HEK293T (cell line): ENCODE measurements around the gene SERGEF.

Source experiments
- CTCF ChIA-PET: fragments of 350-600 bp; formaldehyde crosslinking; extraction: SDS; loops from one replicate; lab custom pipeline; 2021; ENCODE audit warnings: antibody characterized with exemption, inconsistent platforms; lab: Yijun Ruan, JAX
- POLR2A ChIA-PET: fragments of 350-600 bp; formaldehyde crosslinking; extraction: SDS; loops from one replicate; lab custom pipeline; 2020; ENCODE audit warnings: antibody characterized with exemption, inconsistent platforms; lab: Yijun Ruan, JAX
- DNase-seq: peaks from one replicate; pipeline ENCODE4 v3.0.0; 2012; ENCODE audit warnings: mixed read lengths; ENCODE audit errors: extremely low spot score
- ARNT ChIP-seq: fragments of 450-650 bp; IDR thresholded peaks from 2 replicates; pipeline ENCODE4 v1.6.1; 2017; ENCODE audit warnings: mild to moderate bottlenecking
- BHLHE40 ChIP-seq: fragments of 450-650 bp; IDR thresholded peaks from 2 replicates; pipeline ENCODE4 v1.6.1; 2016; ENCODE audit warnings: mild to moderate bottlenecking, moderate library complexity, borderline replicate concordance
- CTBP1 ChIP-seq: fragments of 450-650 bp; IDR thresholded peaks from 2 replicates; pipeline ENCODE4 v1.6.1; 2016; ENCODE audit warnings: borderline replicate concordance
- ELF4 ChIP-seq: fragments of 450-650 bp; IDR thresholded peaks from 2 replicates; pipeline ENCODE4 v1.6.1; 2017; ENCODE audit warnings: antibody characterized with exemption
- FOXA1 ChIP-seq: fragments of 450-650 bp; IDR thresholded peaks from 2 replicates; pipeline ENCODE4 v1.6.1; 2016; ENCODE audit warnings: mild to moderate bottlenecking
- FOXK2 ChIP-seq: fragments of 450-650 bp; IDR thresholded peaks from 2 replicates; pipeline ENCODE4 v1.6.1; 2016; ENCODE audit warnings: mild to moderate bottlenecking
- FOXM1 ChIP-seq: fragments of 450-650 bp; IDR thresholded peaks from 2 replicates; pipeline ENCODE4 v1.6.1; 2017; ENCODE audit warnings: mild to moderate bottlenecking, borderline replicate concordance
- HDGF ChIP-seq: fragments of 450-650 bp; IDR thresholded peaks from 2 replicates; pipeline ENCODE4 v1.6.1; 2017; ENCODE audit warnings: antibody characterized with exemption, borderline replicate concordance
- L3MBTL2 ChIP-seq: fragments of 450-650 bp; conservative IDR thresholded peaks from 2 replicates; pipeline ENCODE4 v1.6.1; 2016; ENCODE audit warnings: mild to moderate bottlenecking
- LEF1 ChIP-seq: fragments of 450-650 bp; IDR thresholded peaks from 2 replicates; pipeline ENCODE4 v1.6.1; 2017; ENCODE audit warnings: mild to moderate bottlenecking, borderline replicate concordance
- NFRKB ChIP-seq: fragments of 450-650 bp; IDR thresholded peaks from 2 replicates; pipeline ENCODE4 v1.6.1; 2016; ENCODE audit warnings: mild to moderate bottlenecking, moderate library complexity
- PKNOX1 ChIP-seq: fragments of 450-650 bp; IDR thresholded peaks from 2 replicates; pipeline ENCODE4 v1.6.1; 2016
- SP1 ChIP-seq: fragments of 450-650 bp; IDR thresholded peaks from 2 replicates; pipeline ENCODE4 v1.6.1; 2017
- SUZ12 ChIP-seq: fragments of 450-650 bp; IDR thresholded peaks from 2 replicates; pipeline ENCODE4 v1.6.1; 2016; ENCODE audit warnings: mild to moderate bottlenecking
- TARDBP ChIP-seq: fragments of 450-650 bp; IDR thresholded peaks from 2 replicates; pipeline ENCODE4 v1.6.1; 2016
- ZNF384 ChIP-seq: fragments of 450-650 bp; IDR thresholded peaks from 2 replicates; pipeline ENCODE4 v1.6.1; 2016

The SERGEF gene

GRCh38 chr11:17922416-17922788 lies 90.4 kb downstream of the SERGEF start:
- TF ChIP-seq SUZ12 (no peak), FOXK2 (no peak), NFRKB (no peak), ARNT (no peak), HDGF (no peak), LEF1 (no peak), CTBP1 (no peak), PKNOX1 (no peak), L3MBTL2 (no peak), FOXM1 (no peak), TARDBP (no peak), ELF4 (no peak), BHLHE40 (no peak), FOXA1 (no peak), ZNF384 (no peak)
- CTCF ChIA-PET, result interaction anchor here (0.6 to 1.1 kb wide), 3 partner anchors 16 to 193 kb away, joined by 3 to 4 read pairs (median 3); no protein-coding TSS in a partner anchor
- POLR2A ChIA-PET, result no interaction called here
- no peak for DNase-seq

GRCh38 chr11:17921659-17922415 lies 91.0 kb downstream of the SERGEF start:
- no peak for DNase-seq
- ChIA-PET CTCF (interaction anchor here (0.6 to 1.1 kb wide), 3 partner anchors 16 to 193 kb away, joined by 3 to 4 read pairs (median 3); no protein-coding TSS in a partner anchor), POLR2A (no interaction called here)
- no peak for TF ChIP-seq CTBP1
- no peak for TF ChIP-seq HDGF
- no peak for TF ChIP-seq NFRKB
- TF ChIP-seq SUZ12, result no peak
- no peak for TF ChIP-seq BHLHE40
- no peak for TF ChIP-seq LEF1
- TF ChIP-seq ZNF384, result no peak
- TF ChIP-seq SP1, result no peak
- TF ChIP-seq FOXA1, result no peak
- no peak for TF ChIP-seq FOXK2
- TF ChIP-seq PKNOX1, result no peak
- TF ChIP-seq FOXM1, result no peak
- no peak for TF ChIP-seq TARDBP
- TF ChIP-seq ARNT, result no peak
- no peak for TF ChIP-seq ELF4
- no peak for TF ChIP-seq L3MBTL2

- TF ChIP-seq BHLHE40 (no peak), HDGF (no peak), SP1 (no peak), ZNF384 (no peak), TARDBP (no peak), FOXK2 (no peak), CTBP1 (no peak), NFRKB (no peak), ARNT (no peak), L3MBTL2 (no peak), FOXA1 (no peak), ELF4 (no peak), FOXM1 (no peak), LEF1 (no peak), PKNOX1 (no peak), SUZ12 (no peak)
- DNase-seq, result no peak
These were observed 94.7 kb downstream of the SERGEF start for GRCh38 chr11:17918049-17918605.

GRCh38 chr11:17917556-17917955 lies 95.3 kb downstream of the SERGEF start:
- DNase-seq, result no peak
- TF ChIP-seq TARDBP (no peak), PKNOX1 (no peak), FOXM1 (no peak), FOXA1 (no peak), CTBP1 (no peak), NFRKB (no peak), FOXK2 (no peak), SP1 (no peak), L3MBTL2 (no peak), ARNT (no peak), ELF4 (no peak), HDGF (no peak)
- POLR2A ChIA-PET, result no interaction called here
- CTCF ChIA-PET, result no interaction called here

More at GRCh38 chr11:17918049-17918605, 94.7 kb downstream of the SERGEF start:
- CTCF ChIA-PET, result no interaction called here
- POLR2A ChIA-PET, result no interaction called here

GRCh38 chr11:17915500-17916143 lies 97.2 kb downstream of the SERGEF start:
- ChIA-PET CTCF (no interaction called here), POLR2A (no interaction called here)
- no peak for DNase-seq
- TF ChIP-seq FOXA1, result no peak
- TF ChIP-seq TARDBP, result no peak
